HEK293 (cell line): ENCODE data around the gene SEM1.

Experiments
- CTCF ChIP-seq: fragments of 450-650 bp; formaldehyde crosslinking; IDR thresholded peaks from 2 replicates; pipeline ENCODE4 v1.5.1; 2016; ENCODE audit warnings: missing biosample characterization, missing genetic modification characterization
- GLI2 ChIP-seq: fragments of 450-650 bp; formaldehyde crosslinking; IDR thresholded peaks from 2 replicates; pipeline ENCODE4; 2017; ENCODE audit warnings: missing biosample characterization, missing genetic modification characterization, low read depth, borderline replicate concordance
- HIC1 ChIP-seq: fragments of 450-650 bp; formaldehyde crosslinking; IDR thresholded peaks from 2 replicates; pipeline ENCODE4 v1.5.1; 2016; ENCODE audit warnings: missing biosample characterization, missing genetic modification characterization
- MEIS1 ChIP-seq: sonication (generic); formaldehyde crosslinking; IDR thresholded peaks from 2 replicates; pipeline ENCODE4 v1.8.1; 2022; ENCODE audit warnings: missing genetic modification reagents, mild to moderate bottlenecking, borderline replicate concordance
- MYNN ChIP-seq: fragments of 450-650 bp; formaldehyde crosslinking; IDR thresholded peaks from 2 replicates; pipeline ENCODE4 v1.5.1; 2016; ENCODE audit warnings: missing biosample characterization, missing genetic modification characterization, borderline replicate concordance
- ZIC2 ChIP-seq: fragments of 450-650 bp; formaldehyde crosslinking; IDR thresholded peaks from 2 replicates; pipeline ENCODE4 v1.5.1; 2016; ENCODE audit warnings: missing biosample characterization, missing genetic modification characterization
- ZNF138 ChIP-seq: fragments of 450-650 bp; formaldehyde crosslinking; IDR thresholded peaks from 2 replicates; pipeline ENCODE4 v1.5.1; 2016; ENCODE audit warnings: missing biosample characterization, missing genetic modification characterization, borderline replicate concordance
- ZNF175 ChIP-seq: fragments of 450-650 bp; formaldehyde crosslinking; IDR thresholded peaks from 2 replicates; pipeline ENCODE4 v1.5.1; 2016; ENCODE audit warnings: missing biosample characterization, missing genetic modification characterization
- ZNF24 ChIP-seq: fragments of 450-650 bp; formaldehyde crosslinking; IDR thresholded peaks from 2 replicates; pipeline ENCODE4 v1.5.1; 2016; ENCODE audit warnings: missing biosample characterization, missing genetic modification characterization
- ZNF274 ChIP-seq, 2 experiments: fragments of 200-500 bp in 1 of 2; fragments of 450-650 bp in 1 of 2; sonication (Bioruptor generic) in 1 of 2; formaldehyde crosslinking in 1 of 2; IDR thresholded peaks; 2 replicates each; pipeline versions ENCODE4 v1.5.1 to v1.6.1; 2014 to 2016; ENCODE audit warnings: borderline replicate concordance in 1 of 2, inconsistent platforms in 1 of 2, low read length in 1 of 2, missing biosample characterization in 1 of 2, missing genetic modification characterization in 1 of 2
- ZNF449 ChIP-seq: fragments of 450-650 bp; formaldehyde crosslinking; IDR thresholded peaks from 2 replicates; pipeline ENCODE4 v1.5.1; 2017; ENCODE audit warnings: missing biosample characterization, mild to moderate bottlenecking, missing genetic modification characterization, moderate library complexity
- ZNF529 ChIP-seq: fragments of 450-650 bp; formaldehyde crosslinking; IDR thresholded peaks from 2 replicates; pipeline ENCODE4 v1.5.1; 2017; ENCODE audit warnings: missing genetic modification characterization, missing biosample characterization; ENCODE audit not compliant: insufficient replicate concordance
- ZNF704 ChIP-seq: fragments of 450-650 bp; formaldehyde crosslinking; IDR thresholded peaks from 2 replicates; pipeline ENCODE4 v1.5.1; 2016; ENCODE audit warnings: missing biosample characterization, missing genetic modification characterization
- ZNF843 ChIP-seq: fragments of 450-650 bp; formaldehyde crosslinking; IDR thresholded peaks from 2 replicates; pipeline ENCODE4 v1.5.1; 2016; ENCODE audit warnings: missing biosample characterization, missing genetic modification characterization

- TF ChIP-seq GLI2 (tag by site-specific recombination): no peak
- no peak for TF ChIP-seq CTCF (tag by site-specific recombination)
- no peak for TF ChIP-seq ZNF175
- no peak for TF ChIP-seq ZNF274 (IDR thresholded peaks at IDR 0.05; ENCODE audit: low read length)
- no peak for TF ChIP-seq ZNF274 (tag by site-specific recombination; IDR thresholded peaks at IDR 0.05; ENCODE audit: borderline replicate concordance)
- TF ChIP-seq MYNN (tag by site-specific recombination): no peak
- TF ChIP-seq ZNF704 (tag by site-specific recombination): no peak
- no peak for TF ChIP-seq ZNF843
- TF ChIP-seq ZNF24 (tag by site-specific recombination): no peak
- TF ChIP-seq MEIS1 (CRISPR knock-in tag): no peak
- TF ChIP-seq ZNF449 (tag by site-specific recombination): no peak
- TF ChIP-seq ZNF529 (tag by site-specific recombination): no peak
- no peak for TF ChIP-seq ZIC2 (tag by site-specific recombination)
- TF ChIP-seq HIC1 (tag by site-specific recombination): no peak
- no peak for TF ChIP-seq ZNF138
Measured at GRCh38 chr7:96674565-96674964, 35.1 kb downstream of the SEM1 start.
